Caco-2 (cell line): Measurements from ENCODE around the gene TNFRSF6B. TPM values are rescaled to one million over a fixed set of nuclear protein-coding genes. Genes with fewer than 3 reads are reported as not detected.

Experiments
- BruUV-seq: library from RNA; stranded (reverse); fragments of 400-500 nt; replicated peaks from 2 replicates; lab custom pipeline; 2021; lab: Mats Ljungman, UMichigan
- CTCF ChIA-PET: fragments of 300-600 bp; sonication (Branson Sonifier 250); formaldehyde crosslinking; loops from one replicate; lab custom pipeline; 2022; ENCODE audit warnings: antibody characterized with exemption; lab: Charles Lee
- POLR2A ChIA-PET: fragments of 300-600 bp; sonication (Branson Sonifier 250); formaldehyde crosslinking; loops from one replicate; lab custom pipeline; 2022; ENCODE audit warnings: antibody characterized with exemption; lab: Charles Lee
- DNase-seq, 2 experiments: peaks; one replicate each; pipeline versions ENCODE4 v3.0.0 to v3.0.0-alpha.2; 2020 to 2022
- H3K27me3 ChIP-seq: replicated peaks from 2 replicates; pipeline ENCODE4 v1.6.0; 2011; ENCODE audit warnings: low read length; ENCODE audit not compliant: control insufficient read depth, insufficient read depth
- H3K36me3 ChIP-seq: 2 replicates; pipeline ENCODE4 v1.5.1; 2011; ENCODE audit warnings: low read length; ENCODE audit not compliant: control insufficient read depth, insufficient read depth
- H3K4me1 ChIP-seq: fragments of 250-450 bp; sonication (Bioruptor Pico); 2 replicates; pipeline ENCODE4 v1.5.1; 2020; ENCODE audit warnings: mild to moderate bottlenecking
- H3K4me3 ChIP-seq: 2 replicates; pipeline ENCODE4 v1.5.1; 2011; ENCODE audit warnings: low read depth, mild to moderate bottlenecking, control low read depth, low read length
- H3K9me3 ChIP-seq: fragments of 250-450 bp; sonication (Bioruptor Pico); 2 replicates; pipeline ENCODE4 v1.5.1; 2020; ENCODE audit warnings: mild to moderate bottlenecking, moderate library complexity
- H3K27ac Mint-ChIP-seq: one replicate; pipeline ENCODE4 v1.8.0; 2022; ENCODE audit warnings: mixed read lengths; ENCODE audit not compliant: unreplicated experiment
- H3K27me3 Mint-ChIP-seq: one replicate; pipeline ENCODE4 v1.8.0; 2022; ENCODE audit warnings: mixed read lengths; ENCODE audit not compliant: insufficient read depth, unreplicated experiment
- H3K36me3 Mint-ChIP-seq: one replicate; pipeline ENCODE4 v1.8.0; 2022; ENCODE audit warnings: mild to moderate bottlenecking, mixed read lengths; ENCODE audit not compliant: insufficient read depth, unreplicated experiment
- H3K4me1 Mint-ChIP-seq: one replicate; pipeline ENCODE4 v1.8.0; 2022; ENCODE audit warnings: low read depth, mixed read lengths; ENCODE audit not compliant: unreplicated experiment
- H3K4me3 Mint-ChIP-seq: one replicate; pipeline ENCODE4 v1.8.0; 2022; ENCODE audit warnings: mild to moderate bottlenecking, moderate library complexity, mixed read lengths; ENCODE audit not compliant: unreplicated experiment
- H3K9me3 Mint-ChIP-seq: one replicate; pipeline ENCODE4 v1.8.0; 2022; ENCODE audit warnings: mixed read lengths; ENCODE audit not compliant: unreplicated experiment
- intact Hi-C: fragments of 100-400 bp; cut with micrococcal nuclease; formaldehyde crosslinking; loops from one replicate; pipeline ENCODE4 v1.10.0; 2022; ENCODE audit not compliant: unreplicated experiment
- total RNA-seq: library from RNA; stranded (reverse); gene quantifications from 2 replicates; pipeline ENCODE4 v1.2.3, GENCODE V29; 2022
- TF ChIP-seq, protein P1 (sequence below), 2 experiments: fragments of 200-600 bp in 1 of 2; IDR thresholded peaks; 1 replicate in 1 of 2; 2 replicates in 1 of 2; pipeline versions ENCODE4 v1.5.1 to v1.8.0; 2011 to 2022; ENCODE audit warnings: antibody characterized with exemption in 1 of 2, control low read depth in 1 of 2, inconsistent platforms in 1 of 2, low read depth in 1 of 2, low read length in 1 of 2, mild to moderate bottlenecking in 1 of 2, moderate library complexity in 1 of 2; ENCODE audit not compliant: insufficient read depth in 1 of 2, severe bottlenecking in 1 of 2, unreplicated experiment in 1 of 2

TNFRSF6B gene
- total RNA-seq, 1 experiment from 2014 or later = not detected

DNA sequence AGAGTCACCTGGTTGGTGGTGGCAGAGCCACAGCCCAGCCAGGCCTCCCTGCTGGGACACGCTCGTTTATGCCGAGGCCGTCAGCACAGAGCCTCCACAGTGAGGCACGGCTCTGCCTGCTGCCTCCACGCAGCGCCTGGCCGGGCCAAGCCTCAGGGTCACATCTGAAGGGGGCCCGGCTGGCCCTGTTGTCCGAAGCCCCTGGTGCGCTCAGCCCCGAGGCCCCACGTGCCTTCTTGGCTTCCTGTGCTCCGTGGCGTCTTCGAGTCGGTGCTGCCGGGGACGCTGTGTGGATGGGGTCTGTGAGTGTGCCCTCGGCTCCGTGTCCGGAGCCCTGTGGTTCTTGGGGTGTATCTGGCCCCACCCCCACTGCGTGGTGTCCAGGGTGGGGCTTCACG, 10.4 kb upstream of the TNFRSF6B start:
- peaks cover 35% of the 10 kb centered on the region for H3K4me1 ChIP-seq
- no peaks in the 10 kb centered on the region for H3K9me3 Mint-ChIP-seq
- peak overlapping the region; percentile 67 for H3K27ac Mint-ChIP-seq
- H3K36me3 Mint-ChIP-seq = peaks cover 74% of the 10 kb centered on the region
- ChIA-PET POLR2A (no interaction called here), CTCF (interaction anchor here (1.3 kb wide), 1 partner anchor 148 kb away, joined by 7 read pairs; no protein-coding TSS in a partner anchor)
- no peaks in the 10 kb centered on the region for H3K36me3 ChIP-seq
- TF ChIP-seq, protein P1, sequence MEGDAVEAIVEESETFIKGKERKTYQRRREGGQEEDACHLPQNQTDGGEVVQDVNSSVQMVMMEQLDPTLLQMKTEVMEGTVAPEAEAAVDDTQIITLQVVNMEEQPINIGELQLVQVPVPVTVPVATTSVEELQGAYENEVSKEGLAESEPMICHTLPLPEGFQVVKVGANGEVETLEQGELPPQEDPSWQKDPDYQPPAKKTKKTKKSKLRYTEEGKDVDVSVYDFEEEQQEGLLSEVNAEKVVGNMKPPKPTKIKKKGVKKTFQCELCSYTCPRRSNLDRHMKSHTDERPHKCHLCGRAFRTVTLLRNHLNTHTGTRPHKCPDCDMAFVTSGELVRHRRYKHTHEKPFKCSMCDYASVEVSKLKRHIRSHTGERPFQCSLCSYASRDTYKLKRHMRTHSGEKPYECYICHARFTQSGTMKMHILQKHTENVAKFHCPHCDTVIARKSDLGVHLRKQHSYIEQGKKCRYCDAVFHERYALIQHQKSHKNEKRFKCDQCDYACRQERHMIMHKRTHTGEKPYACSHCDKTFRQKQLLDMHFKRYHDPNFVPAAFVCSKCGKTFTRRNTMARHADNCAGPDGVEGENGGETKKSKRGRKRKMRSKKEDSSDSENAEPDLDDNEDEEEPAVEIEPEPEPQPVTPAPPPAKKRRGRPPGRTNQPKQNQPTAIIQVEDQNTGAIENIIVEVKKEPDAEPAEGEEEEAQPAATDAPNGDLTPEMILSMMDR (IDR thresholded peaks at IDR 0.05; ENCODE audit: insufficient read depth in 1 of 2, low read depth in 1 of 2, low read length in 1 of 2, severe bottlenecking in 1 of 2, unreplicated experiment in 1 of 2) = no peak
- no peaks in the 10 kb centered on the region for H3K27me3 ChIP-seq
- no peak overlapping the region for H3K4me3 ChIP-seq
- DNase-seq = no peak
- H3K4me1 Mint-ChIP-seq = no peaks in the 10 kb centered on the region
- H3K9me3 ChIP-seq = no peaks in the 10 kb centered on the region
- H3K4me3 Mint-ChIP-seq = no peak overlapping the region
- H3K27me3 Mint-ChIP-seq = no peaks in the 10 kb centered on the region
- no TSS peak for BruUV-seq
- intact Hi-C loops = no loop called here

GRCh38 chr20:63686492-63687321, 9.7 kb upstream of the TNFRSF6B start:
- peaks cover 77% of the 10 kb centered on the region for H3K36me3 Mint-ChIP-seq
- H3K27me3 Mint-ChIP-seq = no peaks in the 10 kb centered on the region
- Histone ChIP-seq H3K9me3 (no peaks in the 10 kb centered on the region), H3K4me3 (no peak overlapping the region), H3K27me3 (no peaks in the 10 kb centered on the region), H3K4me1 (peaks cover 35% of the 10 kb centered on the region), H3K36me3 (no peaks in the 10 kb centered on the region)
- no peak overlapping the region for H3K4me3 Mint-ChIP-seq
- BruUV-seq = no TSS peak
- peak in 1 of 2 experiments; percentile 89 for DNase-seq
- ChIA-PET CTCF (interaction anchor here (0.6 to 1.3 kb wide), 6 partner anchors 24 to 209 kb away, joined by 3 to 8 read pairs (median 4); partner anchors contain the start of gene RTEL1), POLR2A (interaction anchor here (0.5 to 0.7 kb wide), 4 partner anchors 21 to 113 kb away, joined by 3 to 11 read pairs (median 3); partner anchors contain the start of genes ARFRP1, HELZ2, RTEL1 and ZGPAT)
- H3K9me3 Mint-ChIP-seq = no peaks in the 10 kb centered on the region
- H3K4me1 Mint-ChIP-seq = no peaks in the 10 kb centered on the region
- H3K27ac Mint-ChIP-seq = peak overlapping the region; percentile 67
- intact Hi-C loops = no loop called here
- TF ChIP-seq, protein P1 (IDR thresholded peaks at IDR 0.05; ENCODE audit: insufficient read depth in 1 of 2, low read depth in 1 of 2, low read length in 1 of 2, severe bottlenecking in 1 of 2, unreplicated experiment in 1 of 2) = no peak

DNA sequence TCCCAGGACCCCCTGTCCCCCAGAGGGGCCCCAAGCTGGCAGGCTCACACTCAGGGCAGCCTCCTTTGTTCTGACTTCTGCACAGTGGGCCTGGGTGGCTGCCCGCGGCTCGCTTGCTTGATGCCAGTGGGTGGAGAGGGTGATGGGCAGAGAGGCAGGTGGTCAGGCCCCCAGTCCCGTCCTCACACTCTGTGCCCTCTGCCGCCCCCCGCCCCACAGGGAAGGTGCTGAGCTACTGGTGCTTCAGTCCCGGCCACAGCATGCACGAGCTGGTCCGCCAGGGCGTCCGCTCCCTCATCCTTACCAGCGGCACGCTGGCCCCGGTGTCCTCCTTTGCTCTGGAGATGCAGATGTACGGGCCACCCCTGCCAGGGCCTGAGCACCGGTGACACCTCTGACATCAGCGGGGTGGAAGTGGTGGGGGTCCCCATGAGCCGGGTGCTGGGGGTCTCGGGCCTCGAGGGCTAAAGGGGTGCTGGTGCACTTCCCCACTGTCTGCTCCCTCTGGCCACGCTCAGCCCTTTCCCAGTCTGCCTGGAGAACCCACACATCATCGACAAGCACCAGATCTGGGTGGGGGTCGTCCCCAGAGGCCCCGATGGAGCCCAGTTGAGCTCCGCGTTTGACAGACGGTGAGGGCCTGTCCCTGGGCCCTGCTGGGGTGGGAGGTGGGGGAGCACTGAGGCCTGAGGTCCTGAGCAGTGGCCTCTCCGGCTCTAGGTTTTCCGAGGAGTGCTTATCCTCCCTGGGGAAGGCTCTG, 8.9 kb upstream of the TNFRSF6B start:
- H3K27ac Mint-ChIP-seq = peak overlapping the region; percentile 67
- no peak overlapping the region for H3K4me3 ChIP-seq
- H3K36me3 Mint-ChIP-seq = peaks cover 77% of the 10 kb centered on the region
- no peaks in the 10 kb centered on the region for H3K27me3 Mint-ChIP-seq
- no peaks in the 10 kb centered on the region for H3K27me3 ChIP-seq
- no peaks in the 10 kb centered on the region for H3K9me3 ChIP-seq
- H3K36me3 ChIP-seq = no peaks in the 10 kb centered on the region
- no TSS peak for BruUV-seq
- POLR2A ChIA-PET = interaction anchor here (0.5 to 0.7 kb wide), 4 partner anchors 21 to 114 kb away, joined by 3 to 11 read pairs (median 3); partner anchors contain the start of genes ARFRP1, HELZ2, RTEL1 and ZGPAT
- CTCF ChIA-PET = interaction anchor here (0.6 to 1.3 kb wide), 6 partner anchors 25 to 208 kb away, joined by 3 to 8 read pairs (median 4); partner anchors contain the start of gene RTEL1
- no peak overlapping the region for H3K4me3 Mint-ChIP-seq
- DNase-seq = no peak
- H3K4me1 ChIP-seq = peaks cover 32% of the 10 kb centered on the region
- TF ChIP-seq, protein P1 (IDR thresholded peaks at IDR 0.05; ENCODE audit: insufficient read depth in 1 of 2, low read depth in 1 of 2, low read length in 1 of 2, severe bottlenecking in 1 of 2, unreplicated experiment in 1 of 2) = no peak
- H3K9me3 Mint-ChIP-seq = no peaks in the 10 kb centered on the region
- intact Hi-C loops = no loop called here
- no peaks in the 10 kb centered on the region for H3K4me1 Mint-ChIP-seq
